ENCODE results near the gene CTNNA3.

The CTNNA3 gene

GRCh38 chr10:67630904-67631303 lies 65.1 kb downstream of the CTNNA3 start:
- H3F3A ChIP-seq (ENCODE audit: low read depth), result no peaks in the 10 kb centered on the region
- no peak overlapping the region for H3K4me2 ChIP-seq (ENCODE audit: low read depth, low read length, poor library complexity, severe bottlenecking)
- H3K79me2 ChIP-seq (ENCODE audit: insufficient read depth, low read length), result no peaks in the 10 kb centered on the region
- no peaks in the 10 kb centered on the region for H3K36me3 ChIP-seq (ENCODE audit: insufficient read depth, low read length)
- H3K9me2 ChIP-seq (replicated peaks; ENCODE audit: low read depth, low read length), result no peaks in the 10 kb centered on the region
- no peaks in the 10 kb centered on the region for H4K20me1 ChIP-seq (ENCODE audit: insufficient read depth, low read length, poor library complexity, severe bottlenecking)
- H3K4me3 ChIP-seq (ENCODE audit: low read length, poor library complexity, severe bottlenecking), result no peak overlapping the region
- TF ChIP-seq, protein P1, sequence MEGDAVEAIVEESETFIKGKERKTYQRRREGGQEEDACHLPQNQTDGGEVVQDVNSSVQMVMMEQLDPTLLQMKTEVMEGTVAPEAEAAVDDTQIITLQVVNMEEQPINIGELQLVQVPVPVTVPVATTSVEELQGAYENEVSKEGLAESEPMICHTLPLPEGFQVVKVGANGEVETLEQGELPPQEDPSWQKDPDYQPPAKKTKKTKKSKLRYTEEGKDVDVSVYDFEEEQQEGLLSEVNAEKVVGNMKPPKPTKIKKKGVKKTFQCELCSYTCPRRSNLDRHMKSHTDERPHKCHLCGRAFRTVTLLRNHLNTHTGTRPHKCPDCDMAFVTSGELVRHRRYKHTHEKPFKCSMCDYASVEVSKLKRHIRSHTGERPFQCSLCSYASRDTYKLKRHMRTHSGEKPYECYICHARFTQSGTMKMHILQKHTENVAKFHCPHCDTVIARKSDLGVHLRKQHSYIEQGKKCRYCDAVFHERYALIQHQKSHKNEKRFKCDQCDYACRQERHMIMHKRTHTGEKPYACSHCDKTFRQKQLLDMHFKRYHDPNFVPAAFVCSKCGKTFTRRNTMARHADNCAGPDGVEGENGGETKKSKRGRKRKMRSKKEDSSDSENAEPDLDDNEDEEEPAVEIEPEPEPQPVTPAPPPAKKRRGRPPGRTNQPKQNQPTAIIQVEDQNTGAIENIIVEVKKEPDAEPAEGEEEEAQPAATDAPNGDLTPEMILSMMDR (conservative IDR thresholded peaks at IDR 0.05; ENCODE audit: low read length), result no peak
- no peak for TF ChIP-seq EZH2phosphoT487 (IDR thresholded peaks at IDR 0.05; ENCODE audit: borderline replicate concordance)
- no peak overlapping the region for H2AFZ ChIP-seq (ENCODE audit: low read length)
- H3K9me3 ChIP-seq (ENCODE audit: insufficient read depth, low read depth, low read length), result no peaks in the 10 kb centered on the region
- no peak overlapping the region for H3K9ac ChIP-seq (ENCODE audit: low read depth, low read length, poor library complexity, severe bottlenecking)
- H3K4me1 ChIP-seq (ENCODE audit: insufficient read depth, low read length, poor library complexity, severe bottlenecking), result no peaks in the 10 kb centered on the region
- H3K27me3 ChIP-seq (ENCODE audit: insufficient read depth, low read length, poor library complexity, severe bottlenecking), result no peaks in the 10 kb centered on the region

- H3K79me2 ChIP-seq (ENCODE audit: insufficient read depth, low read length), result no peaks in the 10 kb centered on the region
- H3K4me1 ChIP-seq (ENCODE audit: insufficient read depth, low read length, poor library complexity, severe bottlenecking), result no peaks in the 10 kb centered on the region
- H3K4me3 ChIP-seq (ENCODE audit: low read length, poor library complexity, severe bottlenecking), result no peak overlapping the region
- no peak overlapping the region for H3K9ac ChIP-seq (ENCODE audit: low read depth, low read length, poor library complexity, severe bottlenecking)
- TF ChIP-seq, protein P1 (conservative IDR thresholded peaks at IDR 0.05; ENCODE audit: low read length), result no peak
- TF ChIP-seq EZH2phosphoT487 (IDR thresholded peaks at IDR 0.05; ENCODE audit: borderline replicate concordance), result no peak
- no peak overlapping the region for H3K4me2 ChIP-seq (ENCODE audit: low read depth, low read length, poor library complexity, severe bottlenecking)
- H4K20me1 ChIP-seq (ENCODE audit: insufficient read depth, low read length, poor library complexity, severe bottlenecking), result no peaks in the 10 kb centered on the region
- H3K9me3 ChIP-seq (ENCODE audit: insufficient read depth, low read depth, low read length), result no peaks in the 10 kb centered on the region
- no peaks in the 10 kb centered on the region for H3K36me3 ChIP-seq (ENCODE audit: insufficient read depth, low read length)
- H3K9me2 ChIP-seq (replicated peaks; ENCODE audit: low read depth, low read length), result no peaks in the 10 kb centered on the region
- H2AFZ ChIP-seq (ENCODE audit: low read length), result no peak overlapping the region
- no peaks in the 10 kb centered on the region for H3F3A ChIP-seq (ENCODE audit: low read depth)
- H3K27me3 ChIP-seq (ENCODE audit: insufficient read depth, low read length, poor library complexity, severe bottlenecking), result no peaks in the 10 kb centered on the region
These were observed 66.5 kb downstream of the CTNNA3 start for GRCh38 chr10:67629461-67629971.

DNA sequence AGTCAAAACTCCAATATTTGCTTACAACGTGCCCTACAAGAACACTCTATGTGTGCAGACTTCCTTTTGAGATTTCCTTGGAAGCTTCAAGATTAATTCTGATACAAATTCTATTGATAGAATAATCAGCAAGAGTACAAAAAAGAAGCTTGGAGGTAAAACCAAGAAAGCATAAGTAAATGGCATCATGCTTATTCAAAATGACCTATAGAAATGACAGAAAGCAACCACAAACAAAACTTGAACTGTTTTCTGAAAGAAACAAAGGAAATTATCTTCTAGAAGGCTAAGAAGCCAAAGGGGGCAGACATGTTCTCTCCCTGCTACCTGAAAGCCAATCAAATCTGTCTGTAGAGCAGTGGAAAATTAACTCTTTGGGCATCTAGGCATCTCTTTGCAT lies 73.0 kb downstream of the CTNNA3 start:
- no peaks in the 10 kb centered on the region for H3F3A ChIP-seq (ENCODE audit: low read depth)
- H3K4me2 ChIP-seq (ENCODE audit: low read depth, low read length, poor library complexity, severe bottlenecking), result no peak overlapping the region
- H3K4me1 ChIP-seq (ENCODE audit: insufficient read depth, low read length, poor library complexity, severe bottlenecking), result no peaks in the 10 kb centered on the region
- TF ChIP-seq EZH2phosphoT487 (IDR thresholded peaks at IDR 0.05; ENCODE audit: borderline replicate concordance), result no peak
- TF ChIP-seq, protein P1 (conservative IDR thresholded peaks at IDR 0.05; ENCODE audit: low read length), result no peak
- H3K4me3 ChIP-seq (ENCODE audit: low read length, poor library complexity, severe bottlenecking), result no peak overlapping the region
- no peaks in the 10 kb centered on the region for H3K9me2 ChIP-seq (replicated peaks; ENCODE audit: low read depth, low read length)
- no peak overlapping the region for H3K9ac ChIP-seq (ENCODE audit: low read depth, low read length, poor library complexity, severe bottlenecking)
- no peaks in the 10 kb centered on the region for H3K79me2 ChIP-seq (ENCODE audit: insufficient read depth, low read length)
- no peak overlapping the region for H2AFZ ChIP-seq (ENCODE audit: low read length)
- H4K20me1 ChIP-seq (ENCODE audit: insufficient read depth, low read length, poor library complexity, severe bottlenecking), result no peaks in the 10 kb centered on the region
- no peaks in the 10 kb centered on the region for H3K9me3 ChIP-seq (ENCODE audit: insufficient read depth, low read depth, low read length)
- H3K27me3 ChIP-seq (ENCODE audit: insufficient read depth, low read length, poor library complexity, severe bottlenecking), result peaks cover 26% of the 10 kb centered on the region
- H3K36me3 ChIP-seq (ENCODE audit: insufficient read depth, low read length), result no peaks in the 10 kb centered on the region
